ENCODE results near the gene MICAL3. TPM values are rescaled to one million over a fixed set of nuclear protein-coding genes. Genes with fewer than 3 reads are reported as not detected.
A peak's percentile ranks its signal among the peaks of the same experiment; 100 is the strongest.

The MICAL3 gene
- total RNA-seq, 4 donors from 2014 or later, result 24.3 to 29.7 (median 28.2) TPM

- intact Hi-C loops (cut with DNase I; ENCODE audit: low total_unique reads), result no loop called here
- TF ChIP-seq, protein P1, sequence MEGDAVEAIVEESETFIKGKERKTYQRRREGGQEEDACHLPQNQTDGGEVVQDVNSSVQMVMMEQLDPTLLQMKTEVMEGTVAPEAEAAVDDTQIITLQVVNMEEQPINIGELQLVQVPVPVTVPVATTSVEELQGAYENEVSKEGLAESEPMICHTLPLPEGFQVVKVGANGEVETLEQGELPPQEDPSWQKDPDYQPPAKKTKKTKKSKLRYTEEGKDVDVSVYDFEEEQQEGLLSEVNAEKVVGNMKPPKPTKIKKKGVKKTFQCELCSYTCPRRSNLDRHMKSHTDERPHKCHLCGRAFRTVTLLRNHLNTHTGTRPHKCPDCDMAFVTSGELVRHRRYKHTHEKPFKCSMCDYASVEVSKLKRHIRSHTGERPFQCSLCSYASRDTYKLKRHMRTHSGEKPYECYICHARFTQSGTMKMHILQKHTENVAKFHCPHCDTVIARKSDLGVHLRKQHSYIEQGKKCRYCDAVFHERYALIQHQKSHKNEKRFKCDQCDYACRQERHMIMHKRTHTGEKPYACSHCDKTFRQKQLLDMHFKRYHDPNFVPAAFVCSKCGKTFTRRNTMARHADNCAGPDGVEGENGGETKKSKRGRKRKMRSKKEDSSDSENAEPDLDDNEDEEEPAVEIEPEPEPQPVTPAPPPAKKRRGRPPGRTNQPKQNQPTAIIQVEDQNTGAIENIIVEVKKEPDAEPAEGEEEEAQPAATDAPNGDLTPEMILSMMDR (IDR thresholded peaks at IDR 0.05), result no peak
- no peak for TF ChIP-seq POLR2A (IDR thresholded peaks at IDR 0.05)
- WGBS, 2 donors, result 62 to 77% methylated on average over 27 of the region's 27 CpGs
- H3K4me3 ChIP-seq (ENCODE audit: low read depth, poor library complexity, severe bottlenecking), result no peak overlapping the region
- no peak for DNase-seq (ENCODE audit: low spot score in 2 of 2)
Measured at GRCh38 chr22:17777005-17777716, 247.2 kb downstream of the MICAL3 start.

- H3K4me3 ChIP-seq (ENCODE audit: low read depth, poor library complexity, severe bottlenecking), result no peak overlapping the region
- intact Hi-C loops (cut with DNase I; ENCODE audit: low total_unique reads), result no loop called here
- DNase-seq (ENCODE audit: low spot score in 2 of 2), result no peak
- no peak for TF ChIP-seq POLR2A (IDR thresholded peaks at IDR 0.05)
- TF ChIP-seq, protein P1 (IDR thresholded peaks at IDR 0.05), result no peak
- WGBS, 2 donors, result 84 to 87% methylated on average over 10 of the region's 10 CpGs
Measured at GRCh38 chr22:17775781-17776465, 248.4 kb downstream of the MICAL3 start.

- 79 to 82% methylated on average over 27 of the region's 27 CpGs for WGBS, 2 donors
- intact Hi-C loops (cut with DNase I; ENCODE audit: low total_unique reads), result no loop called here
Measured at GRCh38 chr22:17774926-17775685, 249.3 kb downstream of the MICAL3 start.

GRCh38 chr22:17774206-17774925, 250.0 kb downstream of the MICAL3 start, which contains the start of gene BID:
Gene BID, minus strand, starts transcription at chr22:17774469. Its CDS starts 24,353 bp downstream, at chr22:17750116.
- DNase-seq (ENCODE audit: low spot score in 2 of 2), result no peak

More at GRCh38 chr22:17774926-17775685, 249.3 kb downstream of the MICAL3 start:
- TF ChIP-seq, protein P1 (IDR thresholded peaks at IDR 0.05), result no peak
- TF ChIP-seq POLR2A (IDR thresholded peaks at IDR 0.05), result no peak
- DNase-seq (ENCODE audit: low spot score in 2 of 2), result no peak
- no peak overlapping the region for H3K4me3 ChIP-seq (ENCODE audit: low read depth, poor library complexity, severe bottlenecking)

More at GRCh38 chr22:17774206-17774925, 250.0 kb downstream of the MICAL3 start, which contains the start of gene BID:
- 0 to 2% methylated on average over 15 to 29 of the region's 64 CpGs for WGBS, 2 donors
- no peak for TF ChIP-seq POLR2A (IDR thresholded peaks at IDR 0.05)
- TF ChIP-seq, protein P1 (IDR thresholded peaks at IDR 0.05), result no peak
- intact Hi-C loops (cut with DNase I; ENCODE audit: low total_unique reads), result no loop called here
- peak within 1 kb of the TSS; percentile 81 for H3K4me3 ChIP-seq (ENCODE audit: low read depth, poor library complexity, severe bottlenecking)
